NK-92 treated with Interleukin-12 subunit alpha and Interleukin-12 subunit beta, amount 100 ng/mL, for 24 hours (cell line): ENCODE data around the gene KANK4.

ENCODE experiments used
- DNase-seq: peaks from one replicate; lab custom pipeline; 2025; lab: John Stamatoyannopoulos, UW

KANK4 gene

GRCh38 chr1:62304515-62304914 is 14.7 kb downstream of the KANK4 start:
- no peak for DNase-seq

- DNase-seq, result no peak
These were observed 17.4 kb downstream of the KANK4 start for GRCh38 chr1:62301726-62302390.

DNA sequence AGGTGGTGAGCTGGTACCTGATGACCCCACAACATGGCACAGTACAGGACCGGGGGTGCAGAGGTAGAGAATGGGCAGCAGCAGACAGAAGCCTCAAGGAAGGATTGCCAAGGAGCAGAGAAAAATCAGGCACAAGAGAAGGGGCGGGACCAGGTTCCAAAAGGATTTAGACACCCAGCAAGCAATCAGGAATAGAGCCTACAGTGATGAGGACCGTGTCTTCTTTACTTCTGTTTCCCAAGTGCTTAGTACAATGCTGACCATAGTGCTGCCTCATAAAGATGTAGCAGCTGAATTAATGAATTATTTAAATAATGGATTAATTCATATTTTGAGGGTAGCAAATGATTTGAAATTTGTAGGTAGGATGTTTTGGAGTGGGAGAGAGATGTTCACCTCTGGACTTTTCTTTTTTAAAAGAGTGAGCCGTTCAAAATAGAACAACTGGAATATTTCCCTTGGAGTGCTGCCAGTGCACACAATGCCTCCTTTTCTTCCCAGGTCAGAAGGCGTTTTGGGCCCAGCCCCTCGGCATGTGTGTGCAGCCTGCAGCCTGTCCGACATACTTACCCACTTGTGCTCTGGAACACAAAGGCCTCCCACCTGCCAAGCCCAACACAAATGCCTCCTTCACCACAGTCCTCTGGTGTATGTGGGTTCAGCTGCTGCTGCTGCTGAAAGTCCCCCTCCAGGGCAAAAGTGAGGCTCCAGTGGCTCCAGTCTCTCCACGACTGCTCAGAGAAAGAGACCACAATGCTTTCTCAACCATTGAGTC is 19.6 kb downstream of the KANK4 start:
- no peak for DNase-seq

GRCh38 chr1:62295921-62296491 is 23.2 kb downstream of the KANK4 start:
- no peak for DNase-seq

DNA sequence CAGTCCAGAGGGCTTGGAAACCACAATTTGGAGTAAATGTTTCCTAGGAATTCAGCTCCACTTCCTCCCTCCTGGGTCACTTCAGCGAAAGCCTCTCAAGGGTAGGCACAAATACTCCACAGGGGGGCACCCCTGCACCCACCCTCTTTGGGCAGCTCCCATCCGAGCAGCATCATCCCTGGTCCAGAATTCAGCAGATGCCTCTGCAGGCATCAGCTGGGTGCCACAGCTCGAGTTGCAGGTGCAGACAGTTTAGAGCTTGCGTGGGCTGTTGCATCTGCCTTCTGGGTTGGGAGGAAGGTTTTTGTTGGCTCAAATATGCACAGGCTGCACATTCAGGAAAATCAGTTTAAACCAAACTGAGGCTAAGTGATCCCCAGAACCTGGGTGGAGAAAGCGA is 25.0 kb downstream of the KANK4 start:
- no peak for DNase-seq

DNA sequence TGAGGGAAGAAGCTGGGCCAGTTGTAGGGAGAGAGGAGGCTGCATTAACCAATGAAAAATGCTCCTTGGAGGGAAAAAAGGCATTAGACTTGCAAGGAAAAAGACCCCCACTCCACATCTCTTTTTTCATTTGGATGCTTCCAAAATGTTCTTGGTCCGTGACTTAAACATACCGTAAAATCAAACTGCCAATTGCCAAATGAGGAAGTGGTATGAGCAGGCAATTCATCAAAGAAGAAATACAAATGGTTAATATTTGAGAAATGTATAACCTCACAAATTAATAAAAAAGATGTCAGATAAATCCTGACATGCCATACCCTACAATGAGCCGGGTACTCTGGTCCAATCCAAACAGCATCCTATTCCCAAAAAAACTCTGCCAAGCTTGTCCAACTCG is 30.6 kb downstream of the KANK4 start:
- no peak for DNase-seq

DNA sequence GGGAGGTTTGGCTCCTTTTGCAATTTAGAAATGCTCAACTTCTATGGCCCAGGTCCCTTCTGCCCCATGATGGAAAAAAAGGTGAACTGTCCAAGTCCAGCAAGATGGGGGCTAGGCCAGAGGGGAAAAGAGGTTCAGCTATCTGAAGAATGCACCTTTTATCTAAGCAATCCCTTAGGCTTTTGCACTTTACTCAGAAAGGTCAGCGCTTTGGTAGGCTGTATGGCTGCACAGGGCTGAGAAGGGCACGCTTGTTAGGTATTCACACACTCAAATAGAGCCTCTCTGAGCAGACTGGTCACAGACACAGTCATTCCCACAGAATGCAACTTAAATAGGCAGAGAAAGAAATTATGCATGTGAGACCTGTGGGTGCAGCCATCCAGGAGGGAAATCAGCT is 31.0 kb downstream of the KANK4 start:
- no peak for DNase-seq

- DNase-seq, result no peak
These were observed 32.4 kb downstream of the KANK4 start for GRCh38 chr1:62286786-62287224.

DNA sequence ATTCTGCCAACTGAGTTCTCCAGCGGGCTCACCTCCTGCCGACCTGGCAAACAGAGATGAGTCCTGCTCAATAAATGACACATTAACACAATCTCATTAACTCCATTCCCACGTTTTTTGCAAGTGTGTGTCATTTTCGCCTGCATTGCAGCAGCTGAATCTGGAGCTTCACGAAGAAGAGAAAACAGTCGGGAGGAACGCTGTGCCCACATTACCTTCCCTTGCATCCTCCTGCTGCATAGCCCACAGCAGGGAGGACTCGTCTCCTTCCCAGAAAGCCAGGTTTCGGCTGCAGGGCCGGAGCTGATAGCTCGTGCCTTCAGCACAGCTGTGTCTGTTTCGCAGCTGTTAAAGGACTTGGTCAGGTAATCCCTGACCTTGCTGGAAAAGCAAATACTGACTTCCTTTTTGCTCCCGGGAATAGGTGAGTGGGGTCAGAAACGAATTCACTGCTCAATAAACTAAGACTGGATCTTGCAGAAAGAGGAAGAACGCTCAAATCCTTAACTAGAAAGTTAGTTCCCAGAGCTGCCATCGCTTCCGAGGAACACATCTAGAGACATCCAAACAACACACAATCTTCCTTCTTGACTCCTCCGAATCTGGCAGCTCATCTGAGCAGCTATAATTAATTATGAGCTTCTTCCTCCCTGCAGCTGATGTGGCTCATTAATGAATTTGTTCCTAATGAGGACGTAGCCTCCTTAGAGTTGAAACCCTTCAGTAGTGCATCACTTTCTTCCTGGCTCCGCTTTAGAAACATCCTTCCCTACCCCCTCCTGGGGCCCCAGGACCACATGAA is 33.0 kb downstream of the KANK4 start:
- DNase-seq, result no peak

- no peak for DNase-seq
These were observed 33.8 kb downstream of the KANK4 start for GRCh38 chr1:62285440-62285839.

- DNase-seq, result no peak
These were observed 35.2 kb downstream of the KANK4 start for GRCh38 chr1:62283986-62284385.

DNA sequence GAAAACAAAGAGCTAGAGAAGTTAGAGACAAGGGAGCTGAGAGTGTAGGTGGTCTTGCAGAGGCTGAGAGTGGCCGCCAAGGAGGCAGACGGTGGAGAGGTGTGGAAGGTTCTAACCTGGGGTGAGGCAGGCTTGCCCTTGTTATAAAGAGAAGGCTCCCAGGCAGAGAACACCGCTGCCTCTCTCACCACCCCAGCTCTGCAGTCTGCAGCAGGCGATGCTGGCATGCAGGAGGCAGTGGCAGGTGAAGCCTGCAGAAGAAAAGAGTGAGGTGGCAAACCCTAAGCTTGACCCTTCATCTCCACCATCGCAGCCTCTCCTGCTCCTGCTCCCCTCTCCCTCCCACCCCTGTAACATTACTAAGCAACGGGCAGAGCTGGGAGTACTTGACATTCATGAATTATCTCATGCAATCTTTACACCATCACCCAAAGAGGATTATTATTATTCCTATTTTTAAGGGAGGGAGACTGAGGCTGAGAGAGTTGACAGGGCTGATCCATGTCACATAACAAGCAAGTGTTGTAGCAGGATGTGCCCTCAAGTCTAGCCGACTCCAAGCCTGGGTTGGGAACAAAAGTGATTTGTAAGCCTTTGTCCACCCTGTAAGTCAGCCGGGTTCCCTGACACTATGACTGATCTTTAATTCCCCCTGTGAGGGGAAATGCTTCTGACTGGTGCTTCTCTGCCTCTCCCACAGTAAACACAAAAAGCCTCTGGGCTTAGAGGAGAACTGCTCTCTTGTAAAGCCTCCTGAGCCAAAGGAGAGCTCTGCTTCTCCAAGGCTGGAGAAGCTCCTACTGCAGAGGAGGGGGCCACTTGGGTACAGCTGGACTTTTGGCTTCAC is 36.1 kb downstream of the KANK4 start:
- DNase-seq, result no peak

DNA sequence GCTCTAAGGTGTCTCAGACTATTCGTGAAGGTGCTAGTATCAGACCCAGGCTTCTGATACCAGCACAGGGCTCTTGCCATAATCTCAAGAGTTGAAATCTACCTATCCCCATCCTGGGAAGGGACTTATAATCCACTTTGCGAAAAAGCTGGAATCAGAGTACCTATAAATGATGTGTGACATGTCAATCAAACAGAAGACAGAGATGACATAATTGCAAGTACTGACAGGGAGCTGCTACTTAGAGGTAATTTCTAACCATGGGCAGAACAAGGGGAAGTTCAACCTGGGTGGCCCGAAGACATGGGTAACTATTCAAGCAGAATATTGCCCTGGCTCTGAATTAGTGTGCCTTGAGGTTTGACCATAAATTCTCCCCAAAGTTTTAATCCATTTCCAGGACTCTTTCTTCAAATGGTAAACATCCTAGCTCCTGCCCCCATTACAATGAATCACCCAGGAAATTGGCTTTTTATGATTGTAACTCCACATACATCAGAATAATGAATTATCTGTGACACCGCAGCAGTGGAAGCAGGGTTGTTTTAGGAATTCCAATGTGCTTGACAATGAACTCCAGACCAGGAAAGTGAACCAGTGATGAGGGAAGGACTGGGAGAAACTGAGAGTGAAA is 37.2 kb downstream of the KANK4 start:
- no peak for DNase-seq

DNA sequence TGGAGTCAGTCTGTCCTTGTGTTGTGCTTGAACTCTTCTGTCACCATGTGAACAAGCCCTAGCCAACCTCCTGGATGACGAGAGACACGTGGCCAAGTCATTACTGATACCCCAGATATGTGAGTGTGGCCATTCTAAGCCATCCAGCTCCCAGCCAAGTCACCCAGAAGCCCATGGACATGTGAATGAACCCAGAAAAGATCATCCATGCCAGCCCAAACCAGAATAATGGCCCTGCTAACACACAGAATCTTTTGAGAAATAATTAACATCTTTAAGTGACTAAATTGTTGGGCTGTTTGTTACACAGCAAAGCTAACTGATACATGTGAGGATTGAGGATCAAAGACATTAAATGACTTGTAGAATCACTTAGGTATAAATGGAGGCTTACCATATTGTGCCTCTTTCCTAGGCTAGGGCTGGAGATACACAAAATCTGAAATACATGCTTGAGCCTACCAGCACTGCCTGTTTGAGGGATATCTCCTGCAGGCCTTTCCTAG is 38.2 kb downstream of the KANK4 start:
- DNase-seq, result no peak

DNA sequence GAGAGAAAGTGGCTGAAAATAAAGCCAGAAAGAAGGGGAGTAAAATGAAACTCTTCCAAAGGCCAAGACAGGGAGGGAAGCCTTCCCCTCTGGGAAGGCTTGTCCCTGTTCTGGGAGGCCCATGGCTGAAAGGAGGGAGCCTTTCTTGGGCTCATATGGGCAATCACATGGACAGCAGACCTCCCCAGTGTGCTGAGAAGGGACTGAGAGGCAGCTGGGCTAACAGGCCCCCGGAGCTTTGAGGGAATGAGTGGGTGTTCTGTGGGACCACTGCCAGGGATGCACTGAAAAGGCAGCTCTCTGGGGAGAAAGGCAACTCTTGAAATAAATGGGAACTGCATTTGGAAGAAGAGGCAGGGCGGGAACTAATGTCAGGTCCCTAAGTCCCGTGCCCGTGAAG is 39.1 kb downstream of the KANK4 start:
- no peak for DNase-seq

DNA sequence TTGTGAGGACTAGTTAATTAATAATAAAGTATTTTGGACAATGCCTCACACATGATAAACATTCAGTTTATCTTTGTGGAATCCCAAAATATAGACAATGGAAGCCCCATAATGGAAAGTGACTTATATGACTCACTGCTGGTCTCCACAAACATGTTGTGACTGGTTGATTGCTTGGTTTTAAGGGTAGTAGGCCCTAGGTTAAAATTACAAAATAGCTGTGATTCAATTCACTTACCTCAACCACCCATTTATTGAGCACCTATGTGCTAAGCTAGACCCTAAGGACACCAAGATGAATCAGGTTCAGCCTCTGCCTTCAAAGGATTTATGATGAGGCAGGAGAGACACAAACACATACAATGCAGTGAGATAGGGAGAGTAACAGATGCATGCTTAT is 42.4 kb downstream of the KANK4 start:
- no peak for DNase-seq

DNA sequence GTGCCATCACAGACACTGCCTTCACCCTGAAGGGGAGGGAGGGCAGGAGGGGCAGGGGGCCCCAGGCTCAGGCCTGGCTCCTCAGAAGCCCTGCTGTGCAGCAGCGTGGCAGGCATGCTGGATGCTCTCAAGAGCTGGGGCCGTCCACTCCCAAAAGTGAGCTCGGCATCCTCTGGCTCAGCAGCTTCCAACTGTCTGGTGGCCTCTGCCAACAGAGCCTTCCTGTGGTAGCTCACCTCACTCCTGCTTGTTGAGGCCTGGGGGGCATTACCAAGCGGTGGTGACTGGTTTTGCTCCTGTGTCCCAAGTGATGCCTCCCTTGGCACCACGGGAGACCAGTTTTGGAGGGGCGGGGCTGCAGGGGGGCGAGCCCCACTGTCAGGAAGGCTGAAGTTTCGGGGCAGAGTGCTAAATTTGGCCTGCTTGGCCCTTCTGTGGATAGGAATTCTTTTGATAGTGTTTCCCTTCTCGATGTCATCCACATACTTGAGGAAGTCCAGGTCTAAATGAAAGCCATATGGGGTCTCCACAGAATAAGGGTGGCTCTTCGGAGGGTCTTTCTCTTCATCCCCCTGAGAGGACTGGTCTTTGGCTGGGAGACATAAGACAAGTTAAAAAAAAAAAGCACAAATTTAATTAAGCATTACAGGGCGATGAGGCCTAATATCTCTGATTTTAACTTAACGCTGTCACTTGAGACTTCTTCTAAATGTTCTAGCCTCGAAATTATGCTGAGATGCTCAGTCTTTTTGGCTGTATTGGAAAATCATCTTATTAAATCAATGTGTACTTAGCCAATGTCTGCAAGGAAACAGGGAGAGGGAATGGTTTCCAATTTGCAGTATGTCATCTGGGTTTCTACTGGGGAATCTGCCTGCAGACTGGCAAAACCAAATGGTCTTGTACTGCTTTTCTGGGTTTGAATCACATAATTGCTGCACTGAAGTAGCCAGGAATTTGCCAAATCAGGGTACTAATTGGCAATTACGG is 44.4 kb downstream of the KANK4 start:
- DNase-seq, result no peak

GRCh38 chr1:62273953-62274352 is 45.3 kb downstream of the KANK4 start:
- DNase-seq, result no peak

DNA sequence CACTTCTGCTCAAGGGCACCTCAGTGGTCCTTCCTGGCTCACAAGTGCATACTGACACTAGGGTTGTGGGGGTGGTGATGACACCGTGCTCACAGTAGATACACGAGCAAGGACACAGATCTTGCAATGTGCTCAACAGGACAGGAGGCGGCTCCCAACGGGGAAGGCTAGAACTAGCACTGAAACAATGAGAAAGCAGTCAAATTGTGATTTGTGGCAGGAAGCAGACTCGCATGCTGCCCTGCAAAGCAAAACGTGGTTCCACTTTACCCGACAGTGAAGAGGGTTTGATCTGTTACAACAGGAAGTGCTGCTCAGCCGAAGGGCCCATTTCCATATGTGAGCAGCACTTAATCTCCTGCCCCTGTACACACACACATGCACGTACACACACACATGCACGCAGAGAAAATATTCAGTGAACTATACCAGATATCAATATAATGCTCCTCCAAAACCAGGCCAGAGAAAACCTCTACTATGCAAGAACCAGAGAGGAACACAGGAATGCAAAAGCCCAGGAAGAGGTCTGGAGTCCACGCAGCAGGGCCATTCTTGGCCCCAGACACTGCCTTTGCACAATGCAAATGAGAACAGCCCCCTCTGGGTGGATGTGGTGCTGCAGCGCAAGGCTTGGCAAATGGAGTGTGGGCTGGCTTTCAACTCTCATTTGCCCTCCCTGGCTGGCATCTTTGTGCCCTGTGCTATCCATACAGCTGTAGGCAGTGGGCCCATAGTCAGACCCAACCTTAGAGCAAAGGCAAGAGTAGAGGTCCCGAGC is 47.1 kb downstream of the KANK4 start:
- no peak for DNase-seq
